Trophoblast cell (in vitro differentiated cells and primary cell): ENCODE results near the gene NRCAM.

Experiments used
- DNase-seq, 2 donors: peaks; one replicate each; pipeline ENCODE4 v3.0.0-alpha.2; 2016
- H2AFZ ChIP-seq: 2 replicates; pipeline ENCODE4 v1.6.1; 2013; ENCODE audit warnings: low read length, moderate library complexity, mild to moderate bottlenecking; ENCODE audit not compliant: insufficient read depth, poor library complexity
- H2AK5ac ChIP-seq: 2 replicates; pipeline ENCODE4 v1.6.1; 2013; ENCODE audit warnings: mild to moderate bottlenecking, low read length
- H2BK120ac ChIP-seq: 2 replicates; pipeline ENCODE4 v1.6.1; 2013; ENCODE audit warnings: low read length, mild to moderate bottlenecking, moderate library complexity; ENCODE audit not compliant: insufficient read depth, poor library complexity
- H2BK12ac ChIP-seq: 2 replicates; pipeline ENCODE4 v1.6.1; 2013; ENCODE audit warnings: mild to moderate bottlenecking, low read length, moderate library complexity
- H2BK5ac ChIP-seq: 2 replicates; pipeline ENCODE4 v1.6.1; 2013; ENCODE audit warnings: low read length, low read depth, moderate library complexity, mild to moderate bottlenecking; ENCODE audit not compliant: poor library complexity
- H3K14ac ChIP-seq: 2 replicates; pipeline ENCODE4 v1.6.1; 2013; ENCODE audit warnings: mild to moderate bottlenecking, low read length
- H3K18ac ChIP-seq: 2 replicates; pipeline ENCODE4 v1.6.1; 2013; ENCODE audit warnings: mild to moderate bottlenecking, low read length
- H3K23ac ChIP-seq: 2 replicates; pipeline ENCODE4 v1.6.1; 2013; ENCODE audit warnings: low read length
- H3K27ac ChIP-seq: 2 replicates; pipeline ENCODE4 v1.5.1; 2013; ENCODE audit warnings: low read depth, mild to moderate bottlenecking, inconsistent platforms, low read length, moderate library complexity
- H3K27me3 ChIP-seq: 2 replicates; pipeline ENCODE4 v1.6.1; 2013; ENCODE audit warnings: inconsistent platforms, mild to moderate bottlenecking, low read length, moderate library complexity; ENCODE audit not compliant: insufficient read depth
- H3K36me3 ChIP-seq, 2 experiments: 1 replicate in 1 of 2; 2 replicates in 1 of 2; pipeline ENCODE4 v1.6.1; 2013; ENCODE audit warnings: low read length in 2 of 2, mild to moderate bottlenecking in 2 of 2, moderate library complexity in 1 of 2; ENCODE audit not compliant: insufficient read depth in 2 of 2, control insufficient read depth in 1 of 2
- H3K4ac ChIP-seq: 2 replicates; pipeline ENCODE4 v1.6.1; 2013; ENCODE audit warnings: low read depth, mild to moderate bottlenecking, low read length, moderate library complexity
- H3K4me1 ChIP-seq, 2 experiments: 1 replicate in 1 of 2; 2 replicates in 1 of 2; pipeline ENCODE4 v1.6.1; 2013; ENCODE audit warnings: low read length in 2 of 2, mild to moderate bottlenecking in 2 of 2, moderate library complexity in 1 of 2; ENCODE audit not compliant: insufficient read depth in 2 of 2, control insufficient read depth in 1 of 2
- H3K4me2 ChIP-seq: 2 replicates; pipeline ENCODE4 v1.6.1; 2013; ENCODE audit warnings: inconsistent platforms, mild to moderate bottlenecking, low read length, moderate library complexity
- H3K4me3 ChIP-seq: 2 replicates; pipeline ENCODE4 v1.5.1; 2013; ENCODE audit warnings: mild to moderate bottlenecking, low read depth, low read length, inconsistent platforms
- H3K79me1 ChIP-seq: one replicate; pipeline ENCODE4 v1.6.1; 2013; ENCODE audit warnings: low read length
- H3K79me2 ChIP-seq: 2 replicates; pipeline ENCODE4 v1.6.1; 2013; ENCODE audit warnings: low read length, mild to moderate bottlenecking; ENCODE audit not compliant: control insufficient read depth, insufficient read depth, poor library complexity
- H3K9ac ChIP-seq: 2 replicates; pipeline ENCODE4 v1.6.1; 2013; ENCODE audit warnings: mild to moderate bottlenecking, low read length
- H3K9me3 ChIP-seq: 2 replicates; pipeline ENCODE4 v1.6.1; 2013; ENCODE audit warnings: low read depth, mild to moderate bottlenecking, control low read depth, inconsistent platforms, low read length; ENCODE audit not compliant: insufficient read depth
- H4K12ac ChIP-seq: 2 replicates; pipeline ENCODE4 v1.6.1; 2013; ENCODE audit warnings: low read depth, mild to moderate bottlenecking, low read length, moderate library complexity
- H4K8ac ChIP-seq: 2 replicates; pipeline ENCODE4 v1.6.1; 2013; ENCODE audit warnings: low read depth, mild to moderate bottlenecking, low read length, moderate library complexity
- H4K91ac ChIP-seq: one replicate; pipeline ENCODE4 v1.6.1; 2013; ENCODE audit warnings: low read depth, mild to moderate bottlenecking, low read length, moderate library complexity
- WGBS: extraction: QIAGEN DNeasy Blood & Tissue Kit; methylation state at CpG from one replicate; pipeline ENCODE4 v1.1.7; 2013; ENCODE audit warnings: missing lambda C conversion rate; ENCODE audit not compliant: insufficient read length, insufficient coverage; ENCODE audit errors: extremely low coverage; 5-methylcytosine and 5-hydroxymethylcytosine counted together

NRCAM gene

GRCh38 chr7:108307595-108307994 is 148.6 kb downstream of the NRCAM start:
- H3K18ac ChIP-seq: no peak overlapping the region
- H2BK120ac ChIP-seq: no peak overlapping the region
- H3K79me2 ChIP-seq: no peaks in the 10 kb centered on the region
- no peaks in the 10 kb centered on the region for H3K4me1 ChIP-seq
- H2AK5ac ChIP-seq: no peak overlapping the region
- no peak for DNase-seq
- no peak overlapping the region for H2AFZ ChIP-seq
- no CpG with 5 or more reads among the region's 2 CpGs for WGBS
- no peak overlapping the region for H3K4me2 ChIP-seq
- no peak overlapping the region for H3K4me3 ChIP-seq
- no peak overlapping the region for H3K14ac ChIP-seq
- H3K27ac ChIP-seq: no peak overlapping the region
- H4K12ac ChIP-seq: no peak overlapping the region
- no peak overlapping the region for H4K8ac ChIP-seq
- H3K4ac ChIP-seq: no peak overlapping the region
- no peak overlapping the region for H3K23ac ChIP-seq
- H2BK5ac ChIP-seq: no peak overlapping the region
- H3K9ac ChIP-seq: no peak overlapping the region
- no peaks in the 10 kb centered on the region for H3K9me3 ChIP-seq
- no peak overlapping the region for H4K91ac ChIP-seq
- no peaks in the 10 kb centered on the region for H3K79me1 ChIP-seq
- no peaks in the 10 kb centered on the region for H3K36me3 ChIP-seq
- no peak overlapping the region for H2BK12ac ChIP-seq
- no peaks in the 10 kb centered on the region for H3K27me3 ChIP-seq

DNA sequence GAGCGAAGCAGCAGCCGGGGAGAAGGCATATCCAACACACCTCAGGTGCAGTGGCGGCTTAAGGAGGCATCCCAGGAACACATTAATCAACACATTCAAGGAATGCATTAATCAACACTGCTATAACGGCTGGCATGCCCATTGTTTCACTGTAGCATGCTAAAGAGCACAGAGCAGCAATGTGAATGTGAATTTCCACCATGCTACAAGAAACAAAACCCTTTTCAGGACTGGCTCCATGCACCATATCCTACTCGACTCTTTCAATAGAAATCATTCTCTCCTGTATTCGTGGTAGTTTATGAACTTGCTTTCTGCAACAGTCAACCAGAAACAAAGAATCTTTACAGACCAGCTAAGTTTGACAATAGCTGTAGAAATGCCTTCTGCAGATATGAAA is 149.0 kb downstream of the NRCAM start:
- H3K4me2 ChIP-seq: no peak overlapping the region
- no peaks in the 10 kb centered on the region for H3K36me3 ChIP-seq
- H3K18ac ChIP-seq: no peak overlapping the region
- H2AFZ ChIP-seq: no peak overlapping the region
- no peak overlapping the region for H3K14ac ChIP-seq
- no peak overlapping the region for H4K91ac ChIP-seq
- no peak overlapping the region for H3K27ac ChIP-seq
- H4K12ac ChIP-seq: no peak overlapping the region
- no peaks in the 10 kb centered on the region for H3K4me1 ChIP-seq
- H3K79me2 ChIP-seq: no peaks in the 10 kb centered on the region
- no peak for DNase-seq
- WGBS: no CpG with 5 or more reads among the region's 6 CpGs
- no peak overlapping the region for H3K9ac ChIP-seq
- no peaks in the 10 kb centered on the region for H3K27me3 ChIP-seq
- H3K9me3 ChIP-seq: no peaks in the 10 kb centered on the region
- no peak overlapping the region for H2BK5ac ChIP-seq
- no peak overlapping the region for H2AK5ac ChIP-seq
- H3K79me1 ChIP-seq: no peaks in the 10 kb centered on the region
- no peak overlapping the region for H3K4me3 ChIP-seq
- H2BK120ac ChIP-seq: no peak overlapping the region
- H4K8ac ChIP-seq: no peak overlapping the region
- no peak overlapping the region for H3K23ac ChIP-seq
- no peak overlapping the region for H3K4ac ChIP-seq
- H2BK12ac ChIP-seq: no peak overlapping the region

GRCh38 chr7:108303332-108303731 is 152.9 kb downstream of the NRCAM start:
- DNase-seq: no peak
- H3K23ac ChIP-seq: no peak overlapping the region
- no peak overlapping the region for H2AFZ ChIP-seq
- no peaks in the 10 kb centered on the region for H3K79me1 ChIP-seq
- no peak overlapping the region for H3K9ac ChIP-seq
- no peak overlapping the region for H4K8ac ChIP-seq
- no peak overlapping the region for H3K4me2 ChIP-seq
- WGBS: no CpG with 5 or more reads among the region's 3 CpGs
- H4K91ac ChIP-seq: no peak overlapping the region
- no peak overlapping the region for H3K27ac ChIP-seq
- no peak overlapping the region for H2BK12ac ChIP-seq
- no peak overlapping the region for H2BK120ac ChIP-seq
- no peak overlapping the region for H3K4ac ChIP-seq
- H2AK5ac ChIP-seq: no peak overlapping the region
- no peaks in the 10 kb centered on the region for H3K79me2 ChIP-seq
- no peak overlapping the region for H4K12ac ChIP-seq
- H3K9me3 ChIP-seq: no peaks in the 10 kb centered on the region
- H3K4me1 ChIP-seq: peaks cover 0 to 2% of the 10 kb centered on the region in 2 experiments
- no peak overlapping the region for H2BK5ac ChIP-seq
- H3K27me3 ChIP-seq: no peaks in the 10 kb centered on the region
- H3K36me3 ChIP-seq: no peaks in the 10 kb centered on the region
- H3K4me3 ChIP-seq: no peak overlapping the region
- no peak overlapping the region for H3K14ac ChIP-seq
- no peak overlapping the region for H3K18ac ChIP-seq

GRCh38 chr7:108301387-108301786 is 154.8 kb downstream of the NRCAM start:
- H3K23ac ChIP-seq: no peak overlapping the region
- no peak overlapping the region for H2BK5ac ChIP-seq
- H3K4me1 ChIP-seq: peaks cover 0 to 2% of the 10 kb centered on the region in 2 experiments
- H3K4me2 ChIP-seq: no peak overlapping the region
- H3K79me1 ChIP-seq: no peaks in the 10 kb centered on the region
- H3K36me3 ChIP-seq: no peaks in the 10 kb centered on the region
- no peaks in the 10 kb centered on the region for H3K9me3 ChIP-seq
- no peak overlapping the region for H3K4me3 ChIP-seq
- H3K9ac ChIP-seq: no peak overlapping the region
- H2BK120ac ChIP-seq: no peak overlapping the region
- no peak overlapping the region for H3K14ac ChIP-seq
- no peak overlapping the region for H4K8ac ChIP-seq
- no peak overlapping the region for H3K27ac ChIP-seq
- no CpG with 5 or more reads among the region's 2 CpGs for WGBS
- H4K12ac ChIP-seq: no peak overlapping the region
- no peaks in the 10 kb centered on the region for H3K79me2 ChIP-seq
- no peak overlapping the region for H2AK5ac ChIP-seq
- no peak overlapping the region for H2BK12ac ChIP-seq
- H2AFZ ChIP-seq: no peak overlapping the region
- H3K27me3 ChIP-seq: no peaks in the 10 kb centered on the region
- DNase-seq: peak; percentile 21 to 40
- no peak overlapping the region for H3K18ac ChIP-seq
- H3K4ac ChIP-seq: no peak overlapping the region
- no peak overlapping the region for H4K91ac ChIP-seq
